Loucy (cell line): ENCODE data around the gene KDM7A.

Experiments used
- H2AFZ ChIP-seq: fragments of 200-600 bp; sonication (generic); 2 replicates; pipeline ENCODE4 v1.6.0; 2016; ENCODE audit warnings: antibody characterized with exemption, mild to moderate bottlenecking, low read length, moderate library complexity
- H3F3A ChIP-seq: fragments of 200-600 bp; 2 replicates; pipeline ENCODE4 v1.6.0; 2016; ENCODE audit warnings: antibody characterized with exemption, low read depth, mild to moderate bottlenecking
- H3K27me3 ChIP-seq: fragments of 200-600 bp; sonication (generic); 2 replicates; pipeline ENCODE4 v1.6.1; 2014; ENCODE audit warnings: low read length, mild to moderate bottlenecking; ENCODE audit not compliant: insufficient read depth, poor library complexity, severe bottlenecking
- H3K36me3 ChIP-seq: fragments of 200-600 bp; sonication (generic); 2 replicates; pipeline ENCODE4 v1.6.1; 2016; ENCODE audit warnings: low read length; ENCODE audit not compliant: insufficient read depth
- H3K4me1 ChIP-seq: fragments of 200-600 bp; sonication (generic); 2 replicates; pipeline ENCODE4 v1.5.1; 2014; ENCODE audit warnings: low read length, mild to moderate bottlenecking; ENCODE audit not compliant: insufficient read depth, poor library complexity, severe bottlenecking
- H3K4me2 ChIP-seq: fragments of 200-600 bp; sonication (generic); 2 replicates; pipeline ENCODE4 v1.6.0; 2014; ENCODE audit warnings: antibody characterized with exemption, low read length, low read depth, mild to moderate bottlenecking; ENCODE audit not compliant: poor library complexity, severe bottlenecking
- H3K4me3 ChIP-seq: fragments of 200-600 bp; sonication (generic); 2 replicates; pipeline ENCODE4 v1.5.1; 2014; ENCODE audit warnings: low read length, mild to moderate bottlenecking, mixed read lengths; ENCODE audit not compliant: poor library complexity, severe bottlenecking
- H3K79me2 ChIP-seq: fragments of 200-600 bp; sonication (generic); 2 replicates; pipeline ENCODE4 v1.6.1; 2014; ENCODE audit warnings: low read length; ENCODE audit not compliant: insufficient read depth
- H3K9ac ChIP-seq: fragments of 200-600 bp; sonication (generic); 2 replicates; pipeline ENCODE4 v1.6.0; 2014; ENCODE audit warnings: mild to moderate bottlenecking, low read depth, low read length, moderate library complexity; ENCODE audit not compliant: poor library complexity, severe bottlenecking
- H3K9me2 ChIP-seq: fragments of 200-600 bp; sonication (generic); replicated peaks from 2 replicates; pipeline ENCODE4 v1.6.1; 2016; ENCODE audit warnings: low read depth, low read length, mixed read lengths
- H3K9me3 ChIP-seq: fragments of 200-600 bp; sonication (generic); 2 replicates; pipeline ENCODE4 v1.6.1; 2014; ENCODE audit warnings: mild to moderate bottlenecking, antibody characterized with exemption, low read length, low read depth; ENCODE audit not compliant: insufficient read depth
- H4K20me1 ChIP-seq: fragments of 200-600 bp; sonication (generic); 2 replicates; pipeline ENCODE4 v1.6.0; 2014; ENCODE audit warnings: antibody characterized with exemption, low read length, mild to moderate bottlenecking; ENCODE audit not compliant: insufficient read depth, poor library complexity, severe bottlenecking
- CTCF ChIP-seq: fragments of 200-600 bp; sonication (generic); conservative IDR thresholded peaks from 2 replicates; pipeline ENCODE4 v1.5.1; 2014; ENCODE audit warnings: mild to moderate bottlenecking, antibody characterized with exemption, low read length
- EZH2phosphoT487 ChIP-seq: fragments of 200-600 bp; IDR thresholded peaks from 2 replicates; pipeline ENCODE4 v1.6.1; 2018; ENCODE audit warnings: antibody characterized with exemption, mild to moderate bottlenecking, moderate library complexity, borderline replicate concordance

KDM7A gene

GRCh38 chr7:140160308-140160707 is 16.5 kb downstream of the KDM7A start:
- Histone ChIP-seq H3K27me3 (no peaks in the 10 kb centered on the region), H4K20me1 (no peaks in the 10 kb centered on the region), H2AFZ (no peak overlapping the region), H3K4me2 (no peak overlapping the region), H3K4me1 (peaks cover 34% of the 10 kb centered on the region), H3K4me3 (no peak overlapping the region), H3F3A (no peaks in the 10 kb centered on the region), H3K9me3 (no peaks in the 10 kb centered on the region), H3K9ac (no peak overlapping the region), H3K36me3 (no peaks in the 10 kb centered on the region), H3K9me2 (no peaks in the 10 kb centered on the region), H3K79me2 (peaks cover 16% of the 10 kb centered on the region; the same call in 1 of the 2 replicates)
- TF ChIP-seq EZH2phosphoT487, result no peak
- no peak for TF ChIP-seq CTCF

- Histone ChIP-seq H3K36me3 (no peaks in the 10 kb centered on the region), H2AFZ (no peak overlapping the region), H3F3A (no peaks in the 10 kb centered on the region), H3K79me2 (peaks cover 16% of the 10 kb centered on the region; the same call in 1 of the 2 replicates), H3K27me3 (no peaks in the 10 kb centered on the region), H3K9ac (no peak overlapping the region), H3K9me2 (no peaks in the 10 kb centered on the region), H3K4me3 (no peak overlapping the region), H4K20me1 (no peaks in the 10 kb centered on the region), H3K9me3 (no peaks in the 10 kb centered on the region), H3K4me2 (no peak overlapping the region), H3K4me1 (peaks cover 27% of the 10 kb centered on the region)
- TF ChIP-seq CTCF, result no peak
- no peak for TF ChIP-seq EZH2phosphoT487
These were observed 17.3 kb downstream of the KDM7A start for GRCh38 chr7:140159497-140159896.

GRCh38 chr7:140156460-140157080 is 20.2 kb downstream of the KDM7A start:
- H3K9me2 ChIP-seq, result no peaks in the 10 kb centered on the region
- peaks cover 15% of the 10 kb centered on the region; the same call in 1 of the 2 replicates for H3K79me2 ChIP-seq
- H3K4me1 ChIP-seq, result peaks cover 20% of the 10 kb centered on the region
- no peaks in the 10 kb centered on the region for H3K36me3 ChIP-seq
- TF ChIP-seq EZH2phosphoT487 (no peak), CTCF (no peak)
- H4K20me1 ChIP-seq, result no peaks in the 10 kb centered on the region
- H3K9me3 ChIP-seq, result no peaks in the 10 kb centered on the region
- H3K4me2 ChIP-seq, result no peak overlapping the region
- H2AFZ ChIP-seq, result no peak overlapping the region
- no peaks in the 10 kb centered on the region for H3F3A ChIP-seq
- no peak overlapping the region for H3K9ac ChIP-seq
- no peak overlapping the region for H3K4me3 ChIP-seq
- no peaks in the 10 kb centered on the region for H3K27me3 ChIP-seq
